Karpas-422 (cell line): ENCODE data around the gene PLAAT5. TPM values are rescaled to one million over a fixed set of nuclear protein-coding genes. Genes with fewer than 3 reads are reported as not detected.
A peak's percentile ranks its signal among the peaks of the same experiment; 100 is the strongest.

Experiments
- DNase-seq: peaks from one replicate; pipeline ENCODE4 v3.0.0-alpha.2; 2015
- H2AFZ ChIP-seq: fragments of 200-600 bp; sonication (generic); 2 replicates; pipeline ENCODE4 v1.6.1; 2014; ENCODE audit warnings: antibody characterized with exemption, low read length, mixed read lengths
- H3K27ac ChIP-seq: fragments of 200-600 bp; sonication (generic); 2 replicates; pipeline ENCODE4 v1.5.1; 2014; ENCODE audit warnings: mild to moderate bottlenecking, low read length, moderate library complexity
- H3K27me3 ChIP-seq: fragments of 200-600 bp; sonication (generic); 2 replicates; pipeline ENCODE4 v1.6.1; 2014; ENCODE audit warnings: low read length, mixed read lengths
- H3K36me3 ChIP-seq: fragments of 200-600 bp; sonication (generic); 2 replicates; pipeline ENCODE4 v1.6.1; 2014; ENCODE audit warnings: low read length, mixed read lengths; ENCODE audit not compliant: insufficient read depth
- H3K4me1 ChIP-seq: fragments of 200-600 bp; sonication (generic); 2 replicates; pipeline ENCODE4 v1.6.1; 2014; ENCODE audit warnings: mild to moderate bottlenecking, low read length, mixed read lengths
- H3K4me2 ChIP-seq: fragments of 200-600 bp; sonication (generic); 2 replicates; pipeline ENCODE4 v1.6.1; 2014; ENCODE audit warnings: low read length, low read depth, mild to moderate bottlenecking; ENCODE audit not compliant: poor library complexity, severe bottlenecking
- H3K4me3 ChIP-seq: fragments of 200-600 bp; sonication (generic); 2 replicates; pipeline ENCODE4 v1.5.1; 2014; ENCODE audit warnings: mild to moderate bottlenecking, antibody characterized with exemption, low read length, mixed read lengths
- H3K79me2 ChIP-seq: fragments of 200-600 bp; sonication (generic); 2 replicates; pipeline ENCODE4 v1.6.1; 2014; ENCODE audit warnings: mild to moderate bottlenecking, low read length, mixed read lengths
- H3K9ac ChIP-seq: fragments of 200-600 bp; sonication (generic); 2 replicates; pipeline ENCODE4 v1.6.0; 2014; ENCODE audit warnings: low read length
- H3K9me2 ChIP-seq: fragments of 200-600 bp; sonication (generic), shearing (Covaris generic); replicated peaks from 2 replicates; pipeline ENCODE4 v1.6.0; 2014; ENCODE audit warnings: mild to moderate bottlenecking, low read length, moderate library complexity; ENCODE audit not compliant: insufficient read depth
- H3K9me3 ChIP-seq: fragments of 300-700, 200-600 bp; sonication (generic); 2 replicates; pipeline ENCODE4 v1.6.1; 2014; ENCODE audit warnings: low read length, mixed read lengths
- H4K20me1 ChIP-seq: fragments of 200-600 bp; sonication (generic); 2 replicates; pipeline ENCODE4 v1.6.1; 2014; ENCODE audit warnings: mild to moderate bottlenecking, antibody characterized with exemption, low read length, low read depth; ENCODE audit not compliant: insufficient read depth
- total RNA-seq: library from RNA; depleted of rRNA; stranded (reverse); fragments of >200 nt; shearing (Covaris generic); gene quantifications from 2 replicates; pipeline ENCODE4 v1.2.3, GENCODE V29; 2014; ENCODE audit warnings: low replicate concordance

PLAAT5 gene
- total RNA-seq, 1 experiment from 2014 or later: not detected

GRCh38 chr11:63508745-63509144, 17.8 kb upstream of the PLAAT5 start:
- no peaks in the 10 kb centered on the region for H3K36me3 ChIP-seq
- H3K4me1 ChIP-seq: no peaks in the 10 kb centered on the region
- no peak overlapping the region for H2AFZ ChIP-seq
- H3K9me2 ChIP-seq: no peaks in the 10 kb centered on the region
- H3K9me3 ChIP-seq: no peaks in the 10 kb centered on the region
- no peaks in the 10 kb centered on the region for H3K79me2 ChIP-seq
- no peak for DNase-seq
- no peak overlapping the region for H3K9ac ChIP-seq
- H4K20me1 ChIP-seq: no peaks in the 10 kb centered on the region
- no peaks in the 10 kb centered on the region for H3K27me3 ChIP-seq
- H3K4me3 ChIP-seq: no peak overlapping the region
- H3K4me2 ChIP-seq: no peak overlapping the region
- no peak overlapping the region for H3K27ac ChIP-seq

- DNase-seq: peak; percentile 71
- Histone ChIP-seq H3K36me3 (no peaks in the 10 kb centered on the region), H3K27me3 (no peaks in the 10 kb centered on the region), H3K9ac (no peak overlapping the region), H3K79me2 (no peaks in the 10 kb centered on the region), H3K4me2 (no peak overlapping the region), H3K4me3 (no peak overlapping the region), H3K9me2 (no peaks in the 10 kb centered on the region), H3K27ac (no peak overlapping the region), H4K20me1 (no peaks in the 10 kb centered on the region), H2AFZ (no peak overlapping the region), H3K9me3 (no peaks in the 10 kb centered on the region), H3K4me1 (no peaks in the 10 kb centered on the region)
Measured at GRCh38 chr11:63508009-63508408, 17.0 kb upstream of the PLAAT5 start.

GRCh38 chr11:63507511-63507910, 16.5 kb upstream of the PLAAT5 start:
- H3K36me3 ChIP-seq: no peaks in the 10 kb centered on the region
- no peaks in the 10 kb centered on the region for H3K79me2 ChIP-seq
- H3K4me3 ChIP-seq: no peak overlapping the region
- H3K4me1 ChIP-seq: no peaks in the 10 kb centered on the region
- H3K27ac ChIP-seq: no peak overlapping the region
- no peak overlapping the region for H2AFZ ChIP-seq
- H3K4me2 ChIP-seq: no peak overlapping the region
- no peak for DNase-seq
- H3K9me2 ChIP-seq: no peaks in the 10 kb centered on the region
- no peak overlapping the region for H3K9ac ChIP-seq
- no peaks in the 10 kb centered on the region for H3K9me3 ChIP-seq
- H4K20me1 ChIP-seq: no peaks in the 10 kb centered on the region
- H3K27me3 ChIP-seq: no peaks in the 10 kb centered on the region

- H3K9me3 ChIP-seq: no peaks in the 10 kb centered on the region
- no peaks in the 10 kb centered on the region for H3K36me3 ChIP-seq
- H3K4me3 ChIP-seq: no peak overlapping the region
- no peaks in the 10 kb centered on the region for H4K20me1 ChIP-seq
- H3K9ac ChIP-seq: no peak overlapping the region
- no peaks in the 10 kb centered on the region for H3K27me3 ChIP-seq
- H3K4me2 ChIP-seq: no peak overlapping the region
- H2AFZ ChIP-seq: no peak overlapping the region
- DNase-seq: no peak
- H3K4me1 ChIP-seq: no peaks in the 10 kb centered on the region
- H3K27ac ChIP-seq: no peak overlapping the region
- no peaks in the 10 kb centered on the region for H3K79me2 ChIP-seq
- no peaks in the 10 kb centered on the region for H3K9me2 ChIP-seq
Measured at GRCh38 chr11:63506876-63507275, 15.9 kb upstream of the PLAAT5 start.

GRCh38 chr11:63505857-63506528, 15.0 kb upstream of the PLAAT5 start, which contains the start of gene LGALS12:
TSS of gene LGALS12 (plus strand) at chr11:63506084. CDS start at chr11:63506459, 375 bp downstream.
- H3K27ac ChIP-seq: no peak within 1 kb of the TSS
- no peak within 1 kb of the TSS for H3K4me2 ChIP-seq
- DNase-seq: no peak
- no peak within 1 kb of the TSS for H2AFZ ChIP-seq
- H3K9me3 ChIP-seq: no peaks in the 10 kb centered on the region
- no peaks in the 10 kb centered on the region for H3K36me3 ChIP-seq
- no peaks in the 10 kb centered on the region for H3K4me1 ChIP-seq
- no peaks in the 10 kb centered on the region for H4K20me1 ChIP-seq
- no peaks in the 10 kb centered on the region for H3K27me3 ChIP-seq
- H3K9ac ChIP-seq: no peak within 1 kb of the TSS
- no peaks in the 10 kb centered on the region for H3K79me2 ChIP-seq
- H3K4me3 ChIP-seq: no peak within 1 kb of the TSS
- no peaks in the 10 kb centered on the region for H3K9me2 ChIP-seq

GRCh38 chr11:63504933-63505586, 14.1 kb upstream of the PLAAT5 start:
- H3K79me2 ChIP-seq: no peaks in the 10 kb centered on the region
- H3K4me3 ChIP-seq: no peak overlapping the region
- no peaks in the 10 kb centered on the region for H4K20me1 ChIP-seq
- H3K4me1 ChIP-seq: no peaks in the 10 kb centered on the region
- peaks cover 4% of the 10 kb centered on the region for H3K9me3 ChIP-seq
- no peaks in the 10 kb centered on the region for H3K9me2 ChIP-seq
- DNase-seq: no peak
- H3K27me3 ChIP-seq: no peaks in the 10 kb centered on the region
- peaks cover 3% of the 10 kb centered on the region; the same call in 1 of the 2 replicates for H3K36me3 ChIP-seq
- no peak overlapping the region for H3K27ac ChIP-seq
- no peak overlapping the region for H2AFZ ChIP-seq
- no peak overlapping the region for H3K4me2 ChIP-seq
- H3K9ac ChIP-seq: no peak overlapping the region

- no peaks in the 10 kb centered on the region for H3K4me1 ChIP-seq
- H3K4me2 ChIP-seq: no peak overlapping the region
- H2AFZ ChIP-seq: no peak overlapping the region
- no peak for DNase-seq
- no peak overlapping the region for H3K9ac ChIP-seq
- H3K4me3 ChIP-seq: no peak overlapping the region
- peaks cover 7% of the 10 kb centered on the region for H3K9me3 ChIP-seq
- no peaks in the 10 kb centered on the region for H3K9me2 ChIP-seq
- H3K27me3 ChIP-seq: no peaks in the 10 kb centered on the region
- no peak overlapping the region for H3K27ac ChIP-seq
- H3K79me2 ChIP-seq: no peaks in the 10 kb centered on the region
- no peaks in the 10 kb centered on the region for H4K20me1 ChIP-seq
- peaks cover 3% of the 10 kb centered on the region; the same call in 1 of the 2 replicates for H3K36me3 ChIP-seq
Measured at GRCh38 chr11:63504054-63504453, 13.1 kb upstream of the PLAAT5 start.

GRCh38 chr11:63503492-63503891, 12.5 kb upstream of the PLAAT5 start:
- Histone ChIP-seq H3K36me3 (peaks cover 3% of the 10 kb centered on the region; the same call in 1 of the 2 replicates), H2AFZ (no peak overlapping the region), H3K27ac (no peak overlapping the region), H3K9me3 (peaks cover 7% of the 10 kb centered on the region), H3K9me2 (no peaks in the 10 kb centered on the region), H3K9ac (no peak overlapping the region), H3K27me3 (no peaks in the 10 kb centered on the region), H3K4me1 (no peaks in the 10 kb centered on the region), H3K79me2 (no peaks in the 10 kb centered on the region), H4K20me1 (no peaks in the 10 kb centered on the region), H3K4me3 (no peak overlapping the region), H3K4me2 (no peak overlapping the region)
- DNase-seq: no peak
